H9 (cell line): ENCODE results near the gene UTP14A. TPM values are rescaled to one million over a fixed set of nuclear protein-coding genes. Genes with fewer than 3 reads are reported as not detected.

Experiments used
- DNase-seq: peaks from one replicate; pipeline ENCODE4 v3.0.0-alpha.2; 2017
- H2AFZ ChIP-seq: one replicate; pipeline ENCODE4 v1.6.1; 2013; ENCODE audit warnings: mild to moderate bottlenecking, low read length, control low read depth, moderate library complexity
- H2AK5ac ChIP-seq: 2 replicates; pipeline ENCODE4 v1.6.1; 2013; ENCODE audit warnings: low read length, control low read depth, mixed read lengths; ENCODE audit not compliant: insufficient read length
- H2BK120ac ChIP-seq: one replicate; pipeline ENCODE4 v1.6.1; 2013; ENCODE audit warnings: low read depth, mild to moderate bottlenecking, low read length, control low read depth, inconsistent platforms; ENCODE audit not compliant: poor library complexity, severe bottlenecking
- H2BK12ac ChIP-seq: 2 replicates; pipeline ENCODE4 v1.6.1; 2013; ENCODE audit warnings: low read length, control low read depth, mixed read lengths, low read depth; ENCODE audit not compliant: insufficient read length
- H2BK15ac ChIP-seq: 2 replicates; pipeline ENCODE4 v1.6.1; 2013; ENCODE audit warnings: low read depth, low read length, control low read depth
- H2BK20ac ChIP-seq: one replicate; pipeline ENCODE4 v1.6.1; 2013; ENCODE audit warnings: low read depth, mild to moderate bottlenecking, low read length, control low read depth, inconsistent platforms; ENCODE audit not compliant: poor library complexity, severe bottlenecking
- H2BK5ac ChIP-seq: 2 replicates; pipeline ENCODE4 v1.6.1; 2013; ENCODE audit warnings: low read length, control low read depth, mixed read lengths; ENCODE audit not compliant: insufficient read length
- H3K14ac ChIP-seq: 2 replicates; pipeline ENCODE4 v1.6.1; 2013; ENCODE audit warnings: low read length, control low read depth; ENCODE audit not compliant: insufficient read depth
- H3K18ac ChIP-seq: 2 replicates; pipeline ENCODE4 v1.6.1; 2013; ENCODE audit warnings: low read depth, mild to moderate bottlenecking, mixed read lengths, low read length, control low read depth; ENCODE audit not compliant: insufficient read length
- H3K23ac ChIP-seq: 2 replicates; pipeline ENCODE4 v1.6.1; 2013; ENCODE audit warnings: low read length, control low read depth, mixed read lengths, low read depth; ENCODE audit not compliant: insufficient read length
- H3K23me2 ChIP-seq: 2 replicates; pipeline ENCODE4 v1.6.1; 2013; ENCODE audit warnings: low read depth, mild to moderate bottlenecking, mixed read lengths, low read length, control low read depth; ENCODE audit not compliant: insufficient read length, poor library complexity, severe bottlenecking
- H3K27ac ChIP-seq: 2 replicates; pipeline ENCODE4 v1.5.1; 2013; ENCODE audit warnings: low read length, control low read depth, mixed read lengths, low read depth; ENCODE audit not compliant: insufficient read length
- H3K27me3 ChIP-seq: 2 replicates; pipeline ENCODE4 v1.6.1; 2013; ENCODE audit warnings: low read length, control low read depth, inconsistent platforms; ENCODE audit not compliant: insufficient read depth
- H3K4ac ChIP-seq: 2 replicates; pipeline ENCODE4 v1.6.1; 2013; ENCODE audit warnings: low read depth, mild to moderate bottlenecking, control low read depth, inconsistent platforms, low read length, moderate library complexity
- H3K4me1 ChIP-seq: 2 replicates; pipeline ENCODE4 v1.6.1; 2013; ENCODE audit warnings: low read length, control low read depth, inconsistent platforms; ENCODE audit not compliant: insufficient read depth
- H3K4me2 ChIP-seq: 2 replicates; pipeline ENCODE4 v1.6.1; 2013; ENCODE audit warnings: low read length, control low read depth, mixed read lengths; ENCODE audit not compliant: insufficient read length, insufficient read depth
- H3K56ac ChIP-seq: 2 replicates; pipeline ENCODE4 v1.6.1; 2013; ENCODE audit warnings: low read depth, mild to moderate bottlenecking, mixed read lengths, low read length, control low read depth; ENCODE audit not compliant: insufficient read length
- H3K79me1 ChIP-seq: 2 replicates; pipeline ENCODE4 v1.6.1; 2013; ENCODE audit warnings: low read depth, mild to moderate bottlenecking, moderate library complexity, low read length, control low read depth, inconsistent platforms; ENCODE audit not compliant: insufficient read depth, poor library complexity, severe bottlenecking
- H3K79me2 ChIP-seq: 2 replicates; pipeline ENCODE4 v1.6.1; 2013; ENCODE audit warnings: low read length, control low read depth, inconsistent platforms; ENCODE audit not compliant: insufficient read depth
- H3K9ac ChIP-seq: 2 replicates; pipeline ENCODE4 v1.6.1; 2013; ENCODE audit warnings: low read length, control low read depth, mixed read lengths; ENCODE audit not compliant: insufficient read length; ENCODE audit errors: extremely low read depth
- H3K9me3 ChIP-seq: one replicate; pipeline ENCODE4 v1.6.1; 2013; ENCODE audit warnings: low read depth, low read length, inconsistent platforms; ENCODE audit not compliant: control insufficient read depth
- H3T11ph ChIP-seq: one replicate; pipeline ENCODE4 v1.6.1; 2013; ENCODE audit warnings: mild to moderate bottlenecking, low read length, control low read depth, inconsistent platforms
- H4K20me1 ChIP-seq: one replicate; pipeline ENCODE4 v1.6.1; 2013; ENCODE audit not compliant: control insufficient read depth, insufficient read length, insufficient read depth
- H4K5ac ChIP-seq: 2 replicates; pipeline ENCODE4 v1.6.1; 2013; ENCODE audit warnings: low read depth, mild to moderate bottlenecking, mixed read lengths, low read length, control low read depth; ENCODE audit not compliant: insufficient read length
- H4K8ac ChIP-seq: replicated peaks from 2 replicates; pipeline ENCODE4 v1.6.1; 2013; ENCODE audit warnings: low read length, control low read depth, mixed read lengths, low read depth; ENCODE audit not compliant: insufficient read length
- H4K91ac ChIP-seq: 2 replicates; pipeline ENCODE4 v1.6.1; 2013; ENCODE audit warnings: low read depth, mild to moderate bottlenecking, moderate library complexity, mixed read lengths, low read length, control low read depth; ENCODE audit not compliant: insufficient read length
- H3K27ac Mint-ChIP-seq, 3 experiments: 2 replicates in 2 of 3; 3 replicates in 1 of 3; pipeline ENCODE4 v1.8.0; 2020 to 2021; ENCODE audit warnings: mixed read lengths in 3 of 3, mild to moderate bottlenecking in 1 of 3, moderate library complexity in 1 of 3
- H3K27me3 Mint-ChIP-seq: 2 replicates; pipeline ENCODE4 v1.8.0; 2021; ENCODE audit warnings: low read depth, mild to moderate bottlenecking, moderate library complexity, mixed read lengths
- H3K36me3 Mint-ChIP-seq, 3 experiments: 2 replicates in 2 of 3; 3 replicates in 1 of 3; pipeline ENCODE4 v1.8.0; 2020 to 2021; ENCODE audit warnings: low read depth in 3 of 3, mixed read lengths in 3 of 3; ENCODE audit not compliant: insufficient read depth in 1 of 3
- H3K4me1 Mint-ChIP-seq, 2 experiments: 2 replicates each; pipeline ENCODE4 v1.8.0; 2020; ENCODE audit warnings: mixed read lengths in 2 of 2
- H3K4me3 Mint-ChIP-seq, 2 experiments: 2 replicates in 1 of 2; 3 replicates in 1 of 2; pipeline ENCODE4 v1.8.0; 2020 to 2021; ENCODE audit warnings: mild to moderate bottlenecking in 2 of 2, mixed read lengths in 2 of 2, moderate library complexity in 1 of 2
- H3K9me3 Mint-ChIP-seq, 2 experiments: 2 replicates in 1 of 2; 3 replicates in 1 of 2; pipeline ENCODE4 v1.8.0; 2020; ENCODE audit warnings: mild to moderate bottlenecking in 2 of 2, mixed read lengths in 2 of 2, moderate library complexity in 1 of 2
- CTCF ChIP-seq: fragments of 200-600 bp; sonication (generic); conservative IDR thresholded peaks from 3 replicates; pipeline ENCODE4 v1.8.0; 2021; ENCODE audit warnings: antibody characterized with exemption, mild to moderate bottlenecking
- WGBS: extraction: QIAGEN DNeasy Blood & Tissue Kit; methylation state at CpG from one replicate; pipeline ENCODE4 v1.1.7; 2013; ENCODE audit warnings: missing lambda C conversion rate, low lambda C conversion rate, mixed read lengths; ENCODE audit not compliant: insufficient read length; ENCODE audit errors: extremely low coverage; 5-methylcytosine and 5-hydroxymethylcytosine counted together
- total RNA-seq: library from RNA; stranded (reverse); gene quantifications from 2 replicates; pipeline ENCODE4 v1.2.1, GENCODE V29; 2021

UTP14A gene
- total RNA-seq, 1 experiment from 2014 or later, result 37.0 TPM

- Histone ChIP-seq H3K23me2 (peaks cover 5% of the 10 kb centered on the region), H3K14ac (no peak overlapping the region), H2BK12ac (no peak overlapping the region), H3K9me3 (peaks cover 9% of the 10 kb centered on the region), H3K4ac (no peak overlapping the region), H2BK15ac (no peak overlapping the region), H3K79me1 (no peaks in the 10 kb centered on the region), H3K9ac (no peak overlapping the region), H2BK5ac (no peak overlapping the region), H2BK20ac (no peak overlapping the region), H3K23ac (no peak overlapping the region), H3K18ac (no peak overlapping the region), H3K27me3 (no peaks in the 10 kb centered on the region), H2AFZ (no peak overlapping the region), H3K4me1 (no peaks in the 10 kb centered on the region), H4K20me1 (no peaks in the 10 kb centered on the region), H3K27ac (no peak overlapping the region), H3K79me2 (no peaks in the 10 kb centered on the region), H4K91ac (no peak overlapping the region), H2AK5ac (no peak overlapping the region), H3K56ac (no peak overlapping the region), H4K5ac (no peak overlapping the region), H2BK120ac (no peak overlapping the region), H3K4me2 (no peak overlapping the region), H3T11ph (no peak overlapping the region), H4K8ac (no peak overlapping the region)
- no CpG with 5 or more reads among the region's 2 CpGs for WGBS
- Mint-ChIP-seq H3K27ac (no peak overlapping the region), H3K36me3 (peaks cover 43 to 57% (median 46%) of the 10 kb centered on the region in 3 experiments; a peak in 6 of 7 replicates), H3K4me1 (no peaks in the 10 kb centered on the region), H3K4me3 (no peak overlapping the region; a peak in 1 of 5 replicates), H3K27me3 (no peaks in the 10 kb centered on the region), H3K9me3 (peaks cover 0 to 48% of the 10 kb centered on the region in 2 experiments; a peak in 2 of 5 replicates)
- no peak for DNase-seq
- TF ChIP-seq CTCF, result no peak
Observed at GRCh38 chrX:129908636-129909035, 2.7 kb downstream of the UTP14A start.
